Fibroblast of pulmonary artery (primary cell): ENCODE measurements around the gene CXorf49.
"Not testable (repeated sequence)": the region's sequence is repeated elsewhere in the genome, so short reads cannot be mapped to it uniquely, and the experiment has no call there.

Experiments
- DNase-seq: peaks from one replicate; pipeline ENCODE4 v3.0.0-alpha.2; 2010; ENCODE audit warnings: low read depth
- H3K4me3 ChIP-seq: replicated peaks from 2 replicates; pipeline ENCODE4 v1.5.1; 2011; ENCODE audit warnings: low read depth, mild to moderate bottlenecking, control low read depth, low read length, moderate library complexity

The CXorf49 gene

DNA sequence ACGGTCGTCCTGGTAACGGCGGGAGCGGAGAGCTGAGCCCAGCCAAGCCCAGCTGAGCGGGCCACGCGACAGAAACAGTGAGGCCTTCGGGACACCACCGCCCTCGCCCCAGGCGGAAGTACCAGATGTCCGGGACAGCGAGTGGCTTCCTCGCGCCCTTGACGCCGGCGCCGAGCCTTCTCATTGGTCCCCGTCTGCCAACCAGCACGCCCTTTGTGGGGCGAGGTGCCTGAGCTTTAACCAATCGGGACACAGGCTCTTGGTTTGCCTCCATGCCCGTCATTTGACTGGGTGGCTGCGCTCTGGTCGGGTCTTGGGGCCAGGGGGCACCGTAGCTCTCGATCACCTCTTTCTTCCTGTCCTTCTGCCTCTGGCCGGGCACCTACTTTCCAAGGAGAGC lies at the start of gene CXorf49:
TSS of gene CXorf49 (minus strand) at position 101 of the 400 bp plus-strand sequence. CDS start 134 bp downstream, outside the sequence.
- not testable (repeated sequence) for H3K4me3 ChIP-seq, DNase-seq

DNA sequence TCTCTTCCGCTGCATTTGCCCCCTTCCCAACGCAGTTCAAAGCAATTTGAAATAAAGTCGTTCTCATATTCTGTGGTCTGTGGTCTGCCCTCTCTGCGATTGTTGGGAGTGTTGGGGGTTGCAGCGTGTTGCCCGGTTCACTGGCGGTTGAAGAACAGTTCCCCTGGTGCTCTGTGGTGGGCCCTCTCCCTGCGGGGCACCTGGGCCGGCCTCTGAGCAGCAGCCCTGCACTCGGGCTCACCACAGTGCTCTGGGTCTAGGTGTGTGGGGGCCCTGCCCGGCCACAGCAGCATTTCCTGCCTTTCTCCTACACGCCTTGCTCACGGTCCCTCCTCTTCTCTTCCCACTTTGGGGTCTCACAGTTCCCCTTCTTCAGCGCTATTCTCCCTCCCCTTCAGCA lies 49.0 kb upstream of the CXorf49 start:
- DNase-seq, H3K4me3 ChIP-seq: not testable (repeated sequence)

DNA sequence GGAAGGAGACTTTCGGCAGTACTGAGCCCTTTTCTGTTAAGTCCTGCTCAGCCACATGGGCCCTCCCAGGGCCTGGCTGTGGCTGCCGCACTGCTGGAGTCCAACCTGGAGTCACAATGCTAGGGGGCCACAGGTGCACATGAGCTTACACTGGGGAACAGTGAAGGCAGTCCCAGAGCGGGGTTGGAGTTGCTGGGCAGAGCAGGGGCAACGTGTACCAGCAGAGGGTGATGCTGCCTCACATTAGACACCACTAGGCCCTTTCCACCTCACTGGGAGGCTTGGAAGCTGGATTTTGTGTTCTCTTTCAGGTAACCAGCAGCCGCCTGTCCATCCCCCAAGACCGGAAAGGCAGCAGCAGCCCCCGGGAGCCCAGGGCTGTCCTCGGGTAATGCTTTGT lies 47.5 kb upstream of the CXorf49 start:
- not testable (repeated sequence) for DNase-seq, H3K4me3 ChIP-seq

DNA sequence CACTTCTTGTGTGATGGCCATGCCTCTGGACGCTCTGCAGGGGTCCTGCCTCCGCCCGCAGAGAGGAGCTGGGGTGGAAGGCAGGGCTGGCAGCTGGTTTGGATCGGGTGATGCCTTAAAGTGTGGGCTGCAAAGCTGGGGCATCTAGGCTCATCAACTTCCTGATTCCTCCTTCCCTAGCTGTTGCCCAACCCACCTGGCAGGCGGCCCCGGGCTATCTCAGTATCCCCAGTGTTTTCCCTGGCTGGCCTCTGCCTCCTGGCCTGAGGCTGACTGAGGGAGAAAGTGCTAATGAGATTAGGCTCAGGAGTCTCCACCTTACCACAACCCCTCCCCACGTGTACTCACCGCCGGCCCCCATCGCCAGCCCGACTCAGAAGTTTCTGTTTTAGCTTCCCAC lies 46.7 kb upstream of the CXorf49 start:
- DNase-seq, H3K4me3 ChIP-seq: not testable (repeated sequence)

DNA sequence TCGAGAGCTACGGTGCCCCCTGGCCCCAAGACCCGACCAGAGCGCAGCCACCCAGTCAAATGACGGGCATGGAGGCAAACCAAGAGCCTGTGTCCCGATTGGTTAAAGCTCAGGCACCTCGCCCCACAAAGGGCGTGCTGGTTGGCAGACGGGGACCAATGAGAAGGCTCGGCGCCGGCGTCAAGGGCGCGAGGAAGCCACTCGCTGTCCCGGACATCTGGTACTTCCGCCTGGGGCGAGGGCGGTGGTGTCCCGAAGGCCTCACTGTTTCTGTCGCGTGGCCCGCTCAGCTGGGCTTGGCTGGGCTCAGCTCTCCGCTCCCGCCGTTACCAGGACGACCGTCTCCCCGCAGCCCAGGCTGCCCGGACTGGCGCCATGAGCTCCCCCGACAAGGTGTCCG lies 45.0 kb upstream of the CXorf49 start, which contains the start of gene CXorf49B:
TSS of gene CXorf49B (plus strand) at position 301 of the 400 bp plus-strand sequence. CDS start at position 376, 75 bp downstream.
- not testable (repeated sequence) for DNase-seq, H3K4me3 ChIP-seq

DNA sequence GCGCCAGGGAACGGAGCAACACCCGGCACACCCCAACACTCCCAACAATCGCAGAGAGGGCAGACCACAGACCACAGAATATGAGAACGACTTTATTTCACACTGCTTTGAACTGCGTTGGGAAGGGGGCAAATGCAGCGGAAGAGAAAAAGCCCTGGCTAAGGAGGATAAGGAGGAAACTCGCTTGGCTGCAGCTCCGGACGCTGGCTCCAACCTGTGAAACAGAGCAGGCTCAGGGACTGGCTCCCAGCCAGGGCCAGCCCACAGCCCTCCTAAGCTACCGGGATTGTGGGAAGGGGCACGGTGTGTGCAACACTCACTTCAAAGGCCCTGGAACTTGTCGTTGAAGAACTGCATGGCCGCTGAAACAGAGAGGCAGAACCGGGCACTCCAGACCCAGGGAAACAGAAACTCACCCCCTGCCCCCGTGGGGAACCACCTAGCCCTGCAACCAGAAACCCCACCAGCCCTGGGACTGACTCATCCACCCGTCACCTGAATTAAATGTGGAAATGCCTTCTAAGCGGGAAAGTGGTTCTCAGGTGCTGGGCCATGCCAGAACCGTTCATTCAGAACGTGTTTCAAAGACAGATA lies 42.7 kb upstream of the CXorf49 start:
- not testable (repeated sequence) for DNase-seq, H3K4me3 ChIP-seq

DNA sequence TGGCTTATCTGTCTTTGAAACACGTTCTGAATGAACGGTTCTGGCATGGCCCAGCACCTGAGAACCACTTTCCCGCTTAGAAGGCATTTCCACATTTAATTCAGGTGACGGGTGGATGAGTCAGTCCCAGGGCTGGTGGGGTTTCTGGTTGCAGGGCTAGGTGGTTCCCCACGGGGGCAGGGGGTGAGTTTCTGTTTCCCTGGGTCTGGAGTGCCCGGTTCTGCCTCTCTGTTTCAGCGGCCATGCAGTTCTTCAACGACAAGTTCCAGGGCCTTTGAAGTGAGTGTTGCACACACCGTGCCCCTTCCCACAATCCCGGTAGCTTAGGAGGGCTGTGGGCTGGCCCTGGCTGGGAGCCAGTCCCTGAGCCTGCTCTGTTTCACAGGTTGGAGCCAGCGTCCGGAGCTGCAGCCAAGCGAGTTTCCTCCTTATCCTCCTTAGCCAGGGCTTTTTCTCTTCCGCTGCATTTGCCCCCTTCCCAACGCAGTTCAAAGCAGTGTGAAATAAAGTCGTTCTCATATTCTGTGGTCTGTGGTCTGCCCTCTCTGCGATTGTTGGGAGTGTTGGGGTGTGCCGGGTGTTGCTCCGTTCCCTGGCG lies 2.3 kb upstream of the CXorf49 start:
- DNase-seq: not testable (repeated sequence)

DNA sequence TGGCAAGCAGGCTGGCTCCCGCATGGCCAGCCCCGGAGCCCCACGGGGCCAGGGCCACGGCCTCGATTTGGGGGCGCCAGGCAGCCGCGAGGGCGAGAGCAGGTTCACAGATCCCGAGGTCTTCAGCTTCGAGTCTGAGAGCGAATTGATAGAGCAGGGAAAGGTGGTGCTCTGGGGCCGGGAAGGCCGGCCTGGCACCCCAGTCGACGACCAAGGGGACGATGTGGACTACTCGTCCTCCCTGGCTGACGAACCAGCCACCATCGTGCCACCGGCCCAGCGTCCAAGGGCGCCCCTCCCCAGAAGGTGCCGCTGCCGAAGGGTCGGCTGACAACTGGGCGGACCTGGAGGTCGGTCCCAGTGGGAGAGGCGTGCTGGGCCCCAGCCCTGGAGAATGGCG lies 1.1 kb upstream of the CXorf49 start:
- not testable (repeated sequence) for DNase-seq, H3K4me3 ChIP-seq

More for the DNA sequence above, 2.3 kb upstream of the CXorf49 start:
- not testable (repeated sequence) for H3K4me3 ChIP-seq

DNA sequence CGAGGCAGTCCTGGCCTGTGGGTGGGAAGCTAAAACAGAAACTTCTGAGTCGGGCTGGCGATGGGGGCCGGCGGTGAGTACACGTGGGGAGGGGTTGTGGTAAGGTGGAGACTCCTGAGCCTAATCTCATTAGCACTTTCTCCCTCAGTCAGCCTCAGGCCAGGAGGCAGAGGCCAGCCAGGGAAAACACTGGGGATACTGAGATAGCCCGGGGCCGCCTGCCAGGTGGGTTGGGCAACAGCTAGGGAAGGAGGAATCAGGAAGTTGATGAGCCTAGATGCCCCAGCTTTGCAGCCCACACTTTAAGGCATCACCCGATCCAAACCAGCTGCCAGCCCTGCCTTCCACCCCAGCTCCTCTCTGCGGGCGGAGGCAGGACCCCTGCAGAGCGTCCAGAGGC lies 1.8 kb downstream of the CXorf49 start:
- not testable (repeated sequence) for H3K4me3 ChIP-seq, DNase-seq

DNA sequence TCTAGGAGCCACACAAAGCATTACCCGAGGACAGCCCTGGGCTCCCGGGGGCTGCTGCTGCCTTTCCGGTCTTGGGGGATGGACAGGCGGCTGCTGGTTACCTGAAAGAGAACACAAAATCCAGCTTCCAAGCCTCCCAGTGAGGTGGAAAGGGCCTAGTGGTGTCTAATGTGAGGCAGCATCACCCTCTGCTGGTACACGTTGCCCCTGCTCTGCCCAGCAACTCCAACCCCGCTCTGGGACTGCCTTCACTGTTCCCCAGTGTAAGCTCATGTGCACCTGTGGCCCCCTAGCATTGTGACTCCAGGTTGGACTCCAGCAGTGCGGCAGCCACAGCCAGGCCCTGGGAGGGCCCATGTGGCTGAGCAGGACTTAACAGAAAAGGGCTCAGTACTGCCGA lies 2.5 kb downstream of the CXorf49 start:
- DNase-seq: not testable (repeated sequence)

DNA sequence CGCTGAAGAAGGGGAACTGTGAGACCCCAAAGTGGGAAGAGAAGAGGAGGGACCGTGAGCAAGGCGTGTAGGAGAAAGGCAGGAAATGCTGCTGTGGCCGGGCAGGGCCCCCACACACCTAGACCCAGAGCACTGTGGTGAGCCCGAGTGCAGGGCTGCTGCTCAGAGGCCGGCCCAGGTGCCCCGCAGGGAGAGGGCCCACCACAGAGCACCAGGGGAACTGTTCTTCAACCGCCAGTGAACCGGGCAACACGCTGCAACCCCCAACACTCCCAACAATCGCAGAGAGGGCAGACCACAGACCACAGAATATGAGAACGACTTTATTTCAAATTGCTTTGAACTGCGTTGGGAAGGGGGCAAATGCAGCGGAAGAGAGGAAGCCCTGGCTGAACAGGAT lies 4.0 kb downstream of the CXorf49 start:
- not testable (repeated sequence) for DNase-seq, H3K4me3 ChIP-seq

More for the DNA sequence above, 2.5 kb downstream of the CXorf49 start:
- H3K4me3 ChIP-seq: not testable (repeated sequence)

DNA sequence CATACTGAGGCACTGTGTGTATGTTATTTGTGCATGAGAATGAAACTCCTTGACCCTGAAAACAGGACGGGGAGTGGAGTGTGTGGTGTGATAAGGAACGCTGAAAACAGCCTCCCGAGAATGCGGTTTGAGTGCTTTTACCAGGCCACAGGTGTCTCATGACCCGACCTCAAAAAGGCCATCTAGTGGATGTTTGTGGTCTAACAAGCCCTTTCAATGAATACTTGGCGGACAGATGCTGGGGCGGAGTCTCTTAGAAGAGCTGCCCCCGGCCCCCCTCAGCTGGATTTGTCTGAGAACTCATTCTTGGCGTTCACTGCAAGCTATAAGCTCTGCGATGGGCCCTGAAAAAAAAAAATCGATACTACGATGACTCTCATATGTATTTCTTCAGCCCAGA lies 15.2 kb downstream of the CXorf49 start:
- DNase-seq, H3K4me3 ChIP-seq: not testable (repeated sequence)

DNA sequence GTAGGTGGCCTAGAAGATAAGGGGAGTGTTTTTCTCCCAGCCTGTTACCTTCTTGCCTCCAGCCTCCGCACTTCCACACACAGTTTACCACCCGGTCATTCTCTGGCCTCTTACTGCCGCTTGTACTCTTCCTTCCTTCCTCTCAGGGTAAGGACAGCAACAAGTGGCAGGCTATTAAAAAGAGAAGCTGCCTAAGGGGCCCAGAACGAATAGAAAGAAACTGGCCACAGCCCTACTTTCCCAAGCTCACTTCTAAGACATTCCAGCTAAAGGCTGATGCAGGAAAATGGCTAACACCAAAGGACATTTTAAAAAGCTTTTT lies 19.1 kb downstream of the CXorf49 start:
- not testable (repeated sequence) for DNase-seq, H3K4me3 ChIP-seq

DNA sequence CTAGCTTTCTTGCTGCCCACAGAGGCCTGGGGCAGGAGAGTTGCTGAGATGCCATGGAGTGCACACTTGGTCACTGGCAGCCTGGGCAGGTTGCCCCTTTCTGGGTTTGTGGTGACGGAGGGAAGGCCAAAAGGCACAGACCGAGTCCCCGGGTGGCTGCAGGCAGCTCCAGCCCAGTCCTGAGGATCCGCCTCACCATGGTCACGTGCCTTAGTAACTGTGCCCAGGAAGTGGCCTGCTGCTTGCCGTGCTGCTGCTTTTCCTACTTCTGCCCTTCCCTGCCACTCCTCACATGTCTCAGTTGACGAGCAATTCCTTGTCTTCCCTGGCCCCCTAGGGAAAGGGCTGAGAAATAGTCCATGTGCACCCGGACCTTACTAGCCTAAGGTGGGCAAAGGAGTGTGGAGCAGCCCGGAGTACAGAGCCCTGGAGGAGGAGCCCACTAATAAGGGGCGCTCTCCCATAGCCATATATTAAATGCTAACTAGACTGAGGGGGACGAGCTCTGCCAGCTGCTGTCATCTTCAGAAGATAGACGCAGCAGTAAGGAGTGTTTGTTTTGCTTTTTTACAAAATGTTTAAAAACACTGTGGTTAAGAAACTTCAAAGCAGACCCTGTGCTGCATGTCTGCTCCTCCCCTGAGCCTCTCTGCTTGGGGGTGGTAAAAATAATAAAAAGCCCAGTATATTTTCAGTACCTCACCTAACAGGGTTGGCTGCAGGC lies 19.6 kb downstream of the CXorf49 start:
- H3K4me3 ChIP-seq, DNase-seq: not testable (repeated sequence)

DNA sequence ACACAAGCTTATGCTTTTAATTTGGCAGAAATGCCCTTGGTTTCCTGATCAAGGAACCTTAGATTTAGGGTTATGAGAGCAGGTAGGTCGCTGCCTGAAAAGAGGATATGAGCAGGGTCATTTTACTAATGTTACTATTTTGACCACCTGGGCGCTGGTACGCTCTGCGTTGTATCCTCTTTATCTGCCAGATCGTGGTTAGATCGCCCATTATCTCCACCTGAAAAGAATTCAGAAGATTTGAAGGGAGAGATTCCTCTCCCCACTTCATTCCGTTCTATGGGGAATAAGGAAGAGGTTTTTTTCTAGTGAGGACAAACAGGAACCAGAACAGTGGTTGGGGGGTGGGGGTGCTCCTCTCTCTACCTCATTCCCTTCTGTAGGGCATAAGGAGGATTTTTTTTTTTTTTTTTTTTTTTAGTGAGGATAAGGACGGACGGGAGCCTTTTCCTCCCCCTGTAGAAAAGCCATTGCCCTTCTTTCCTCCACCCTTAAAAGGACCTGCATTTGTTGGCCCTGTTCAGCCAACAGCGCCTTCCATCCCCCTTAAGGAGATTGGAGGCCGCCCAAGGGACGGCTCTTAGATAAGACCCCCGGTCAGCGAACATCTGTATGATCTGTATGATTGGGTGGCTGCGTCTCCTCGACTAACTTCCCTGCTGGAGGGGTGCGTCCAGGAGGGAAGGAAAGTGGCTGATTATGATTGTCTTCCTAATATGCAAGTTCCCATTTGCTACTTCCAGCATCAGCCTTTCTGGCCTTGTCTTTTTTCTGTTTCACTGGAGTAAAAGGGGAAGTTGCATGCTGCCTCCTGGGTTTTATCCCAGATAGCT lies 20.4 kb downstream of the CXorf49 start:
- H3K4me3 ChIP-seq, DNase-seq: not testable (repeated sequence)

DNA sequence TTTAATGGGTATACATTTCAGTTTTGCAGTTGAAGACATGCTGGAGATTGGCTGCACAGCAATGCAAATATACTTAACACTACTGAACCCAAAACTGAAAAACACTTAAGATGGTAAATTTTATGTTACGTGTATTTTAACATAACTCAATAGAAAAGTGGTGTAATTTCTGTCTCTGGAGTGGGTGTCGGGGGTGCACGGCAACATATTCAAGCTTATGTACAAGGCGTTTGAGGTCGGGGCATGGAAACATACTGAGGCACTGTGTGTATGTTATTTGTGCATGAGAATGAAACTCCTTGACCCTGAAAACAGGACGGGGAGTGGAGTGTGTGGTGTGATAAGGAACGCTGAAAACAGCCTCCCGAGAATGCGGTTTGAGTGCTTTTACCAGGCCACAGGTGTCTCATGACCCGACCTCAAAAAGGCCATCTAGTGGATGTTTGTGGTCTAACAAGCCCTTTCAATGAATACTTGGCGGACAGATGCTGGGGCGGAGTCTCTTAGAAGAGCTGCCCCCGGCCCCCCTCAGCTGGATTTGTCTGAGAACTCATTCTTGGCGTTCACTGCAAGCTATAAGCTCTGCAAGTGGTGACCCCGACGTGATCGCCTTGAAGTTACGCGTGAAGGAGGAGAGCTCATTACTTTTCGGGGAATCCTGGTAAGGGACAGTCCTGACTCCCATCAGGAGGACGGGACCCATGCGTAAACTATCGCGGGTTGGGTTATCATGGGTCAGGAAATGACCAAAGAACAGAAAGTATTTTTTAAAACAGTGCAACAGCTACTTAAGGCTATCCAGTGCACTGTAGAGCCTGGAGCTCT lies 21.2 kb downstream of the CXorf49 start:
- not testable (repeated sequence) for DNase-seq, H3K4me3 ChIP-seq
